RWPE1 (cell line): ENCODE data around the gene SUMF1.

ENCODE experiments used
- CTCF ChIA-PET: fragments of 350-600 bp; sonication (Branson Sonifier 250); formaldehyde crosslinking; extraction: SDS; loops from one replicate; lab custom pipeline; 2021; lab: Yijun Ruan, JAX
- POLR2A ChIA-PET: fragments of 400-600 bp; formaldehyde crosslinking; extraction: SDS; loops from one replicate; lab custom pipeline; 2020; ENCODE audit warnings: antibody characterized with exemption; ENCODE audit not compliant: low non-redundant PET; lab: Yijun Ruan, JAX
- DNase-seq: peaks from one replicate; pipeline ENCODE4 v3.0.0; 2012; ENCODE audit warnings: low spot score
- H3K27ac ChIP-seq: fragments of 450-650 bp; 2 replicates; pipeline ENCODE4 v1.5.1; 2017
- CTCF ChIP-seq: fragments of 450-650 bp; conservative IDR thresholded peaks from 2 replicates; pipeline ENCODE4 v1.5.1; 2017; ENCODE audit warnings: low read depth, mild to moderate bottlenecking

Gene SUMF1

DNA sequence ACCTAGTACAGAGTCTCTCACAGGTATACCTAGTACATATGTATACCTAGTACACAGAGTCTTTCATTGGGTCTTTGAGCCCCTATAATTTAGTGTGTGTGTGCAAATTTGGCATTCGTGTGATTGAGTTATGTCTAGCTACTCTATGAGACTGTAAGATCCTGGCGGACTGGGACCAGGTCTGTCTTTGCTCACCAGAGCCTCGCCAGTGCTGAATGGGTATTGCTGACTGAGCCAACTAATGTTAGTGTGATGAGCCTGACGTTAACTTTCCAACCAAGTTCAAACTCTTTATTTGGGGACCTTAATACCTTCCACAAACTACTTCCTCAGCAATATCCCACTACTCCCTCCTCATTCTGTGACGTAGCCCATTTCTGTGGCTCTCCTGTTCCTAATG is 128.3 kb downstream of the SUMF1 start:
- POLR2A ChIA-PET: no interaction called here
- no peak for DNase-seq
- CTCF ChIA-PET: no interaction called here
- TF ChIP-seq CTCF: no peak
- H3K27ac ChIP-seq: no peak overlapping the region

DNA sequence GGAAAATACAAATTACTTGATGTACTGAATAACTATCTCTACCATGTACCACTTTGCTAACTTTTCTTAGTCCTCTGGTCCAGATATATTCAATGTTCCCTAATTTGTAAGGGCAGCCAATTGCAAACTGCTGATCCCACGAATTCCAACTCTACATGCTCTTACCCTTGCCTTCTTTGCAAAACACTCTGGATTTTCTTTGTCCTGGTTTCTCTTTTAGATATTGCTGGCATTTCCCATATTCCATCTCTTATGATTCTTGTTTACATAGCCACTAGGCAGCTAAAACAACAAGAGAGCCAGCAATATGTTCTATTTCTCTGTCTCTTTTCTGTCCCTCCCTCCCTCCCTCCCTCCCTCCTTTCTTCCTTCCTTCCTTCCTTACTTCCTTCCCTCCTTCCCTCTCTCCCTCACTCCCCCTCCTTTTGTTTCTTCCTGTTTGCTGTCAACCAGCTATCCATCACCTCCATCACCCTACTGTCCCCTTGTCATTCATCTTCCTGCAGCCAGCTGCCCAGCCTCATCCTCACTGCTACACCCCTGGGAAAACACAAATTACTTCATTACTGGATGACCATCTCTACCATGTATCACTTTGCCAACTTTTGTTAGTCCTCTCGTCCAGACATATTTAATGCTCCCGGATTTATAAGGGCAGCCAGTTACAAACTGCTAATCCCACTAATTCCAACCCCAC is 130.1 kb downstream of the SUMF1 start:
- no peak for TF ChIP-seq CTCF
- CTCF ChIA-PET: interaction anchor here (0.7 kb wide), 1 partner anchor 56 kb away, joined by 3 read pairs; no protein-coding TSS in a partner anchor
- H3K27ac ChIP-seq: no peak overlapping the region
- POLR2A ChIA-PET: no interaction called here
- no peak for DNase-seq

DNA sequence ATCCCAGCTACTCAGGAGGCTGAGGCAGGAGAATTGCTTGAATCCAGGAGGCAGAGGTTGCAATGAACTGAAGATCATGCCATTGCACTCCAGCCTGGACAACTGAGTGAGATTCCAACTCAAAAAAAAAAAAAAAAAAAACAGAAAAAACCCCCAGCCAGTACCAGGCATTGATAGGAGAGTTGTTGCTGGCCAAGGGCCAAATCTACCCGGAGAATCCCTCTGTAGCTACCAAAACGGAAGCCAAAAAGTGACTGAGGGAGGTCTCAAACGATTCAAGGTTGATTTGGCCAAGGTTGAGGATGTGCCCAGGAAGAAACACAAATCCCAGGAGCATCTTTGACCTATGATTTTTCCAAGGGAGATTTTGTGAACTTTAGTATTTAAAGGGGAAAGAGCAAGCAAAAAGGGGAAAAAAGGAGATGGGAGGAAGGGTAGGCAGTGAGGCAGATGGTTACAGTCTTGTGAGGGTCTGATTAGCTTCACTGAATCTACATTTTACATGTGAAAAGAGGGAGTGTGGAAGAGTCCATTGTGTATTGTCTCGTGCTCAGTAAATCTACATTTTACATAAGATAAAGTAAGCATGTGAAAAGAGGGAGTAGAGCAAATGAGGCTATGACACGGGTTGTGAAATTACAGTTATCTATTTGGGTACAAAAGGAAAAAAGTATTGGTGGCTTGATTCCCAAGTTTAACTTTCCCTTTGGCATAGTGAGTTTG is 131.1 kb downstream of the SUMF1 start:
- POLR2A ChIA-PET: no interaction called here
- TF ChIP-seq CTCF: no peak

DNA sequence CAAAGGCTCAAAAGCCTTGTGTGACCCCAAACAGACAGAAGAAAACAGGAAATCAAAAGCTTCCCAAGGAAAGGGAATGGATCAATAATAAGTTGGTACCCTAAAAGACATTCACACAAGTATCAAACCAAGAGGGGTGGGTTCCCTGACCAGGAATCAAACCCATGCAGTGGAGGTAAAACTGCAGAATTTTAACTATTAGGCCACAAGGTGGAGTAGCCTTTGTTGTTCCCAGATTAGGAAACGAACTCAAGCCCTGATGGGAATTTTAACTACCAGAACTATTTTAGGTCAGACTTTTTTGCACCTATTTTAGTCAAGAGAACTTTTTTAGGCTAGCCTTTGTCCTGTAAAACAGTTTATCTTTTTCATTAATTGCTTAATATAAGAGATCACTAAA is 132.5 kb downstream of the SUMF1 start:
- CTCF ChIA-PET: interaction anchor here (0.6 kb wide), 1 partner anchor 281 kb away, joined by 3 read pairs; no protein-coding TSS in a partner anchor
- TF ChIP-seq CTCF: no peak
- POLR2A ChIA-PET: no interaction called here

More for the DNA sequence above, 131.1 kb downstream of the SUMF1 start:
- no peak overlapping the region for H3K27ac ChIP-seq
- no peak for DNase-seq
- CTCF ChIA-PET: interaction anchor here (0.7 kb wide), 1 partner anchor 57 kb away, joined by 3 read pairs; no protein-coding TSS in a partner anchor

DNA sequence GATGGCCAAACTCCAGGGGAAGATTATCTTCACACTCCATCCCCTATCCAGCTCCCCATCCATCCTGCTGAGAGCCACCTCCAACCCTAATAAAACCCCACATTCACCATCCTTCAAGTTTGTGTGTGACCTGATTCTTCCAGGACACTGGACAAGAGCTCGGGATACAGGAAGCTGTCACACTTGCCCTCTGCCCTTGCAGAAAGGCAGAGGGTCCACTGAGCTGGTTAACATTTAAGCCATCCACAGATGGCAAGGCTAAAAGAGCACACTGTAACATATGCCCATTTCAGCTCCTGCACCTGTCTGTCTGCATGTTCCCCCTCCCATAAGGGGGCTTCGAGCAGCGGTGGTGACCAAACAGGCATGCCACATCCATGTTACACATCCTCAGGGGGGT is 134.1 kb downstream of the SUMF1 start:
- DNase-seq: no peak
- POLR2A ChIA-PET: no interaction called here
- CTCF ChIA-PET: no interaction called here
- no peak overlapping the region for H3K27ac ChIP-seq
- TF ChIP-seq CTCF: no peak

More for the DNA sequence above, 132.5 kb downstream of the SUMF1 start:
- no peak overlapping the region for H3K27ac ChIP-seq
- no peak for DNase-seq

GRCh38 chr3:4332574-4332973 is 134.5 kb downstream of the SUMF1 start:
- no peak overlapping the region for H3K27ac ChIP-seq
- ChIA-PET CTCF (no interaction called here), POLR2A (no interaction called here)
- TF ChIP-seq CTCF: no peak
- DNase-seq: no peak
